GM18517 (cell line): ENCODE results near the gene VPS45.

Source experiments
- ATAC-seq: cut with Tn5 transposase; IDR thresholded peaks from one replicate; pipeline ENCODE4 v1.9.1; 2021; ENCODE audit warnings: mild to moderate bottlenecking, moderate library complexity; ENCODE audit not compliant: unreplicated experiment

Gene VPS45

GRCh38 chr1:150069923-150070322 lies 2.3 kb downstream of the VPS45 start:
- ATAC-seq = no peak

- no peak for ATAC-seq
These were observed 5.4 kb downstream of the VPS45 start for GRCh38 chr1:150072959-150073358.

GRCh38 chr1:150073516-150073915 lies 5.9 kb downstream of the VPS45 start:
- no peak for ATAC-seq

- ATAC-seq = no peak
These were observed 8.5 kb downstream of the VPS45 start for GRCh38 chr1:150076066-150076465.

- no peak for ATAC-seq
These were observed 9.4 kb downstream of the VPS45 start for GRCh38 chr1:150076985-150077384.

- no peak for ATAC-seq
These were observed 13.2 kb downstream of the VPS45 start for GRCh38 chr1:150080784-150081183.

- no peak for ATAC-seq
These were observed 14.9 kb downstream of the VPS45 start for GRCh38 chr1:150082494-150082893.

- ATAC-seq = no peak
These were observed 16.3 kb downstream of the VPS45 start for GRCh38 chr1:150083907-150084306.

- ATAC-seq = no peak
These were observed 17.8 kb downstream of the VPS45 start for GRCh38 chr1:150085406-150085805.

- ATAC-seq = no peak
These were observed 19.8 kb downstream of the VPS45 start for GRCh38 chr1:150087415-150087814.

- ATAC-seq = no peak
These were observed 22.4 kb downstream of the VPS45 start for GRCh38 chr1:150089846-150090520.

GRCh38 chr1:150092180-150092791 lies 24.7 kb downstream of the VPS45 start:
- ATAC-seq = no peak

- no peak for ATAC-seq
These were observed 26.2 kb downstream of the VPS45 start for GRCh38 chr1:150093805-150094204.

GRCh38 chr1:150094734-150095265 lies 27.2 kb downstream of the VPS45 start:
- no peak for ATAC-seq

- ATAC-seq = no peak
These were observed 35.4 kb downstream of the VPS45 start for GRCh38 chr1:150102986-150103385.

GRCh38 chr1:150106341-150106740 lies 38.8 kb downstream of the VPS45 start:
- no peak for ATAC-seq

GRCh38 chr1:150109586-150109985 lies 42.0 kb downstream of the VPS45 start:
- ATAC-seq = no peak

- ATAC-seq = no peak
These were observed 42.5 kb downstream of the VPS45 start for GRCh38 chr1:150110116-150110515.

GRCh38 chr1:150111670-150112069 lies 44.1 kb downstream of the VPS45 start:
- ATAC-seq = no peak

GRCh38 chr1:150115121-150115520 lies 47.5 kb downstream of the VPS45 start:
- no peak for ATAC-seq

- no peak for ATAC-seq
These were observed 51.1 kb downstream of the VPS45 start for GRCh38 chr1:150118716-150119115.

- no peak for ATAC-seq
These were observed 53.8 kb downstream of the VPS45 start for GRCh38 chr1:150121236-150121862.
